22Rv1 (cell line): Measurements from ENCODE around the gene SYT6.

Source experiments
- H3K27ac ChIP-seq: fragments of 450-650 bp; 2 replicates; pipeline ENCODE4 v1.5.1; 2017
- ZFX ChIP-seq: fragments of 450-650 bp; IDR thresholded peaks from 2 replicates; pipeline ENCODE4 v1.6.1; 2017; ENCODE audit warnings: antibody characterized with exemption, borderline replicate concordance
- TF ChIP-seq, protein P1 (sequence below): fragments of 450-650 bp; IDR thresholded peaks from 2 replicates; pipeline ENCODE4 v1.5.1; 2017; ENCODE audit warnings: mild to moderate bottlenecking

The SYT6 gene

DNA sequence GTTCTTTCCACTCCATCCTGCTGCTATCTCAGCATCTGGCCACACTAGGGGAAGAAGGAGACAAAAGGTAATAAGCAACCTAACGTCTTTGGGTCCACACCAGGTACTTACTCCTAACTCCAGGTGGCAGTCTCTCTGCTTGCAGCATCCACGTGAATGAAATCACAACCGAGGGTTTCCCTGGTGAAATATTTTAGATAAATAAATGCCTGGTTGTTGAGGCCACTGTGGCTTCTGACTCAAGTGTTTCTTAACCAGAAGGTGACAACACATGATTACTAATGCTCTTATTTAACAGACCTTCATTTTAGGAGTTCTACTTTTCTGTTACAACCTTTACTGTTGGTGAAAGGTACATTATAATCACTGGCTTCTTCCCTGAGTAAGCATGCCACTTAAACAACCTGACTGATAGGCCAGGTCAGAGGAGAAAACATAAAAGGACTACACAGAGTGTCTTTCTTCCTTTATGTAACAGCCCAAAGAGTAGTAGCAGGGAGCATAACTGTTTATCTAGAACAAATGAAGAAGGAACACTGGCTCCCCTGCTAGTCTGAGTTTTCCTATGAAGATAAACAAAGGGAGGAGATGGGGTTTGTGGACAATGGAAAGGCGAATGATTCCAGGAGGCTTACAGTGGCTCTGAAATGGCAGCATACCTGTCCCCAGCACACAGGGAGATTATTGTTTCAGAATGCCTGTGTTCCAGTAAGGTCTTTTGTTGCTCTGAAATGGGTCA, 59.9 kb downstream of the SYT6 start:
- no peak for TF ChIP-seq ZFX
- TF ChIP-seq, protein P1, sequence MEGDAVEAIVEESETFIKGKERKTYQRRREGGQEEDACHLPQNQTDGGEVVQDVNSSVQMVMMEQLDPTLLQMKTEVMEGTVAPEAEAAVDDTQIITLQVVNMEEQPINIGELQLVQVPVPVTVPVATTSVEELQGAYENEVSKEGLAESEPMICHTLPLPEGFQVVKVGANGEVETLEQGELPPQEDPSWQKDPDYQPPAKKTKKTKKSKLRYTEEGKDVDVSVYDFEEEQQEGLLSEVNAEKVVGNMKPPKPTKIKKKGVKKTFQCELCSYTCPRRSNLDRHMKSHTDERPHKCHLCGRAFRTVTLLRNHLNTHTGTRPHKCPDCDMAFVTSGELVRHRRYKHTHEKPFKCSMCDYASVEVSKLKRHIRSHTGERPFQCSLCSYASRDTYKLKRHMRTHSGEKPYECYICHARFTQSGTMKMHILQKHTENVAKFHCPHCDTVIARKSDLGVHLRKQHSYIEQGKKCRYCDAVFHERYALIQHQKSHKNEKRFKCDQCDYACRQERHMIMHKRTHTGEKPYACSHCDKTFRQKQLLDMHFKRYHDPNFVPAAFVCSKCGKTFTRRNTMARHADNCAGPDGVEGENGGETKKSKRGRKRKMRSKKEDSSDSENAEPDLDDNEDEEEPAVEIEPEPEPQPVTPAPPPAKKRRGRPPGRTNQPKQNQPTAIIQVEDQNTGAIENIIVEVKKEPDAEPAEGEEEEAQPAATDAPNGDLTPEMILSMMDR, result peak; percentile 18; the same call in 1 of the 2 replicates
- H3K27ac ChIP-seq, result no peak overlapping the region

DNA sequence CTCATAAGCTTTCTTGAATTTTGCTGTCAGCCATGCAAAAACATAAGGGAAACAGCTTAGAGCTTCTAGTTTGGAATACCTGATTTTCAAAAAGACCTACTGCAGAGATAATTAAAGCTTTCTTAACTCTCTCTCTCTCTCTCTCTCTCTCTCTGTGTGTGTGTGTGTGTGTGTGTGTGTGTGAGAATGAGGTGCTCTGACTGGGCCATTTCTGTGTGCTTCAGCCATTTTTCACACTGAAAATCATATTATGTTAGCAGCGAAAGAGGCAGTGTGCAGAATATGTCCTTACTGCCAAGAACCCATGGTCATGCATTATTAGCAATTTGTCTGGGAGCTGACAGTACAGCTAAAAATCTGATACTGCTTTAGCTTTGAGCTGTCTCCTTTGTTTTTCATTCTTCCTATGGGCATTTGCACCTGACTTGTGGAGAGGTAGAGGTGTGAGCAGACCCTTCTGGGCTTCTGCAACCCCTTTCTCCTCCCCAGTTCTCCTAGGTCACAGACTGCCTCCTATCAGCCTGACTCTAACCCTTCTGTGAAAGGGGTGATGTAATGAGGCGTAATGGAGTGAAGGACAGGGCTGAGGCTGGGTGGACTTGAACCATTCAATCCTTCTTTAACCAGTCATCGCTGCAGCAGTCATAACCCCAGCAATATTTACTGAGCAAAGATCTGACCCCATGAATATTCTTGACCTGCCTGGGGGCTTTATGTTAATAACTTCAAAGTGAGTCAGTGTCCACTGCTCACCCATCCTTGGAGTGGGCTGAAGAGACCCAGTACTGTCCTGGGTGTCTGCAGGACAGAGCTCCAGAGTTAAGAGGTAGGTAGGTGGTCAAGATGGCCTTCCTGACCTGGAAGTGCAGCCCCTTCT, 61.2 kb downstream of the SYT6 start:
- TF ChIP-seq, protein P1, result no peak
- no peak for TF ChIP-seq ZFX
- no peak overlapping the region for H3K27ac ChIP-seq

- H3K27ac ChIP-seq, result no peak overlapping the region
Measured at GRCh38 chr1:114091711-114092110, 62.0 kb downstream of the SYT6 start.

DNA sequence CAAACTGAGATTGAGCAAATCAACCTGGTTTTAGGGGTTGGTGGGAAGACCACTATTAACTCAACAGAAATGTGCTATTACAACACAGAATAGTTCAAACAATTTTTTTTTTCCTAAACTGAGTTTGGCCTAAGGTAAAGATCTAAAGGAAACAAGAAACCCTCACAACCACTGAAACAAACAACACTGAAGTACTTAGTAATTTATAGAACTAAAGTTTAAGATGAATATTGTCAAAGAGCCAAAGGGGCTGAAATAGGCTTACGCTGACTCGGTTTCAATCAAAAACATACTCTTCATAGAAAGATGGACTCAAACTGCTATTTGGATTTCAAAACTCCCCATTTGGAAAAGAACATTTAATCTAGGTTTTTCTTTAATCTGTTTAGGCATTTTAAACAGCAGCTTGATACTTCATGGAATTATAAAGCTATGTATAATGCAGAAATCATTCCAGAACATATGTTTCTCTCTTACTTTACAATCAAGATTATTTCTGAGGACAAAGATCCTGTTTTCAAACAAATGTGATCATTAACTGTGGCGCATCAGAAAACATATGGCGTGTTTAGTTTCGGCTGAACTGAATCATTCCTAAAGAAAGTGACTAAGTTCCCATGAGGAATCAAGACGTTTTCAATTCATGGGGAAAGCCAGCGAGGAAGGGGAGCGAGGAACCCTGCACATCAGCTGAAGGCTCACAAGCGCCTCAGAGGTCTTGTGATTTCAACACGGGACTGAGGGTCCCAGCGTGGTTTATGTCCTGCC, 62.7 kb downstream of the SYT6 start:
- H3K27ac ChIP-seq, result no peak overlapping the region
- no peak for TF ChIP-seq ZFX
- TF ChIP-seq, protein P1, result no peak

More at GRCh38 chr1:114091711-114092110, 62.0 kb downstream of the SYT6 start:
- TF ChIP-seq, protein P1, result no peak
- no peak for TF ChIP-seq ZFX

GRCh38 chr1:114089502-114090138, 64.0 kb downstream of the SYT6 start:
- no peak for TF ChIP-seq ZFX
- TF ChIP-seq, protein P1, result no peak
- no peak overlapping the region for H3K27ac ChIP-seq

GRCh38 chr1:114088392-114089299, 65.0 kb downstream of the SYT6 start:
- H3K27ac ChIP-seq, result no peak overlapping the region
- TF ChIP-seq ZFX, result no peak
- TF ChIP-seq, protein P1, result no peak
